Neural cell (in vitro differentiated cells): Measurements from ENCODE around the gene AFMID. TPM values are rescaled to one million over a fixed set of nuclear protein-coding genes. Genes with fewer than 3 reads are reported as not detected.

ENCODE experiments used
- H2AFZ ChIP-seq: fragments of 200-600, 300-800 bp; sonication (generic), shearing (Covaris generic); 2 replicates; pipeline ENCODE4 v1.6.0; 2014; ENCODE audit warnings: low read depth, mild to moderate bottlenecking, antibody characterized with exemption, low read length, moderate library complexity
- H3F3A ChIP-seq: fragments of 200-600 bp; shearing (Covaris generic); 2 replicates; pipeline ENCODE4 v1.6.1; 2016; ENCODE audit warnings: mild to moderate bottlenecking, moderate library complexity, mixed read lengths, antibody characterized with exemption, low read length; ENCODE audit not compliant: insufficient read depth, poor library complexity, severe bottlenecking
- H3K27ac ChIP-seq: fragments of 200-600, 300-800 bp; sonication (generic), shearing (Covaris generic); 2 replicates; pipeline ENCODE4 v1.5.1; 2014; ENCODE audit warnings: mild to moderate bottlenecking, low read length, moderate library complexity
- H3K27me3 ChIP-seq: fragments of 300-800, 200-600 bp; sonication (generic), shearing (Covaris generic); 2 replicates; pipeline ENCODE4 v1.6.0; 2014; ENCODE audit warnings: mild to moderate bottlenecking, low read depth, low read length, moderate library complexity; ENCODE audit not compliant: insufficient read depth
- H3K36me3 ChIP-seq: fragments of 300-800, 200-600 bp; sonication (generic), shearing (Covaris generic); 2 replicates; pipeline ENCODE4 v1.5.1; 2014; ENCODE audit warnings: mild to moderate bottlenecking, antibody characterized with exemption, low read length, moderate library complexity; ENCODE audit not compliant: insufficient read depth
- H3K4me2 ChIP-seq: fragments of 300-800, 200-600 bp; sonication (generic), shearing (Covaris generic); 2 replicates; pipeline ENCODE4 v1.6.0; 2014; ENCODE audit warnings: mild to moderate bottlenecking, low read length
- H3K4me3 ChIP-seq: fragments of 300-800, 200-600 bp; sonication (generic), shearing (Covaris generic); 2 replicates; pipeline ENCODE4 v1.5.1; 2014; ENCODE audit warnings: mild to moderate bottlenecking, low read length, moderate library complexity
- H3K79me2 ChIP-seq: fragments of 200-600 bp; shearing (Covaris generic); replicated peaks from 2 replicates; pipeline ENCODE4 v1.6.0; 2014; ENCODE audit warnings: mild to moderate bottlenecking, low read length, moderate library complexity; ENCODE audit not compliant: insufficient read depth
- H3K9ac ChIP-seq: fragments of 300-800, 200-600 bp; sonication (generic), shearing (Covaris generic); 2 replicates; pipeline ENCODE4 v1.6.1; 2016; ENCODE audit warnings: mild to moderate bottlenecking, low read length, mixed read lengths
- H3K9me2 ChIP-seq: fragments of 200-600 bp; shearing (Covaris generic); 2 replicates; pipeline ENCODE4 v1.6.1; 2016; ENCODE audit warnings: mild to moderate bottlenecking, low read length, mixed read lengths; ENCODE audit not compliant: insufficient read depth
- H3K9me3 ChIP-seq: fragments of 200-600, 300-800 bp; sonication (generic), shearing (Covaris generic); 2 replicates; pipeline ENCODE4 v1.6.1; 2016; ENCODE audit warnings: mild to moderate bottlenecking, mixed run types, low read length, moderate library complexity, mixed read lengths
- H4K20me1 ChIP-seq: fragments of 200-600 bp; shearing (Covaris generic); 2 replicates; pipeline ENCODE4 v1.6.1; 2016; ENCODE audit warnings: mild to moderate bottlenecking, mixed run types; ENCODE audit not compliant: insufficient read depth
- EP300 ChIP-seq: fragments of 450-650 bp; conservative IDR thresholded peaks from 2 replicates; pipeline ENCODE4 v1.6.1; 2014; ENCODE audit warnings: antibody characterized with exemption, mild to moderate bottlenecking, moderate library complexity; ENCODE audit not compliant: poor library complexity, severe bottlenecking
- EZH2 ChIP-seq: fragments of 200-600, 300-800 bp; shearing (Covaris generic), sonication (generic); IDR thresholded peaks from 2 replicates; pipeline ENCODE4 v1.6.1; 2014; ENCODE audit warnings: antibody characterized with exemption, low read length, borderline replicate concordance, mild to moderate bottlenecking; ENCODE audit not compliant: insufficient read depth, poor library complexity, severe bottlenecking
- MXI1 ChIP-seq: fragments of 450-650 bp; conservative IDR thresholded peaks from 2 replicates; pipeline ENCODE4 v1.6.1; 2014; ENCODE audit warnings: antibody characterized with exemption, mild to moderate bottlenecking; ENCODE audit not compliant: poor library complexity, severe bottlenecking
- POLR2AphosphoS5 ChIP-seq: IDR thresholded peaks from 2 replicates; pipeline ENCODE4 v1.6.1; 2012
- RAD21 ChIP-seq: fragments of 450-650 bp; conservative IDR thresholded peaks from 2 replicates; pipeline ENCODE4 v1.6.1; 2014; ENCODE audit warnings: antibody characterized with exemption, mild to moderate bottlenecking, moderate library complexity
- SMC3 ChIP-seq: fragments of 450-650 bp; conservative IDR thresholded peaks from 2 replicates; pipeline ENCODE4 v1.6.1; 2014; ENCODE audit warnings: antibody characterized with exemption, mild to moderate bottlenecking, moderate library complexity; ENCODE audit not compliant: poor library complexity
- TAF1 ChIP-seq: IDR thresholded peaks from 2 replicates; pipeline ENCODE4 v1.6.1; 2012; ENCODE audit warnings: low read depth
- polyA plus RNA-seq: library from polyadenylated mRNA; depleted of rRNA; stranded (reverse); fragments of >200 nt; gene quantifications from 2 replicates; pipeline ENCODE4 v1.2.3, GENCODE V29; 2014
- TF ChIP-seq, protein P1 (sequence below): fragments of 450-650 bp; IDR thresholded peaks from 2 replicates; pipeline ENCODE4 v1.5.1; 2014; ENCODE audit warnings: antibody characterized with exemption, mild to moderate bottlenecking, moderate library complexity; ENCODE audit not compliant: poor library complexity, severe bottlenecking
- TF ChIP-seq, protein P2 (sequence below): IDR thresholded peaks from 2 replicates; pipeline ENCODE4 v1.6.1; 2012; ENCODE audit warnings: borderline replicate concordance

The AFMID gene
- polyA plus RNA-seq, 1 donor from 2014 or later: 15.8 TPM

DNA sequence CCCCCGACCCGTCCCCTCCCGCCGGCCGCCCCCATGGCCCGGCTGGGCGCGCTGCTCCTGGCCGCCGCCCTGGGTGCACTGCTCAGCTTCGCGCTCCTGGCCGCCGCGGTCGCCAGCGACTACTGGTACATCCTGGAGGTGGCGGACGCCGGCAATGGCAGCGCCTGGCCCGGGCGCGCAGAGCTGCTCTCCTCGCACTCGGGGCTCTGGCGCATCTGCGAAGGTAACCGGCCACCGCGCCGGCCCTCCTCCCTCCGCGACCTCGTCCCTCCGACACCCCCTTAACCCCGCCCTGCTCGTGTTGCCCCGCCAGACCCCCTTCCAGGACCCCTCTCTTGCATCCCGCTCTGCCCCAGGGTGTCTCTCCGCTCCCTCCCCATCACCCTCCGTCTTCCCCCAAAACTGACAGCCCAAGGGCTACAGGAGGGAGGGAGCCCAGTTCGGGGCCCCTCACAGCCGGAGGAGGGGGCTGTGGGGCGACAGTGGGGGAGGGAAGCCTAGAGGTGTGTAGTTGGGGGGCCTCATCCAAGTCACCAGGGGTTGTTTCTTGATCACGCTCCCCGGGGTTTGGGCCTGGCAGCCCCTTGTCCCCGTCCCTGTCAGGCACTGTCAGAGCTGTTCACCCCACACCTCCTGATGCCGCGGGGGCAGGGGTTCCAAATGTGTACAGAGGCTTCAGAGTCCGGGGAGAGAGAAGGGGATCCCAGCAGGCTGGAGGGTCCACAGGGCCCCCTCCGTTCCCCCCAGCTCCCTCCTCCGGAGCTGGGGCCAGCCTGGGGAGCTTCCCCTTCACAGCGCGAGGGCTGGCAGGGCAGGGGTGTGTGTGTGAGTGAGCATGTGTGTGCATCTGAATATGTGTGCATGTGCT, 45.1 kb downstream of the AFMID start (continued):
- no peak for TF ChIP-seq EZH2
- no peak for TF ChIP-seq EP300

DNA sequence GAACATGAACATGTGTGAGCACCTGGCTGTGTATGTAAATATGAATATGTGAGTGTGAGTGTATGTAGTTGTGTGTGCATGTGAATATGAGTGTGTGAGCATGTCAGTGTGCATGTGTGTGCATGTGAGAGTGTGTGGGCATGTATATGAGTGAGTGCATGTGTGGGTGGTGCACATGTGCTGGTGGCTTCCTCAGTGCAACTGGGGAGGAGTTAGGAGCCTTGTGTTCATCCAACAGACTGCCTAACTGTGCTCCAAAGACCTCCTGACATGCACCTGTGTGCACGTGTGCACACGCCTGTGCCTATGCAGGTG, 45.7 kb downstream of the AFMID start:
- no peaks in the 10 kb centered on the region for H3K79me2 ChIP-seq
- no peak overlapping the region for H3K4me2 ChIP-seq
- no peak overlapping the region for H3K9ac ChIP-seq

DNA sequence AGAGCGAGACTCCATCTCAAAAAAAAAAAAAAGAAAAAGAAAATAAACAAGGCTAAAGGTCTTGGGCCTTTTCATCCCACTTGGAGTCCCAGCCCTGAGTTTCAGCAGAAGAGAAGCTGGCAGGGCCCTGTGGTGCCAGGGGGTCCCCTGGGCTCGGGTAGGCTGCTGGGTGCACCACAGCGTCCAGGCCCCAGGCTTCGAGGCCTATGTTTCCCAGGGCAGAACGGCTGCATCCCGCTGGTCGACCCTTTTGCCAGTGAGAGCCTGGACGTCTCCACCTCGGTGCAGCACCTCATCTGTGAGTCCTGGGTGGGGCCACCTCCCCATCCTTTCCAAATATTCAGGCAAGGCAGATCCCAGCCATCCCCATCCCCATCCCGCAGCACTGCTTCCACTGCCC, 46.5 kb downstream of the AFMID start:
- no peaks in the 10 kb centered on the region for H3K79me2 ChIP-seq
- H3K9ac ChIP-seq: no peak overlapping the region
- no peaks in the 10 kb centered on the region for H3K9me2 ChIP-seq
- TF ChIP-seq MXI1: no peak
- TF ChIP-seq, protein P1, sequence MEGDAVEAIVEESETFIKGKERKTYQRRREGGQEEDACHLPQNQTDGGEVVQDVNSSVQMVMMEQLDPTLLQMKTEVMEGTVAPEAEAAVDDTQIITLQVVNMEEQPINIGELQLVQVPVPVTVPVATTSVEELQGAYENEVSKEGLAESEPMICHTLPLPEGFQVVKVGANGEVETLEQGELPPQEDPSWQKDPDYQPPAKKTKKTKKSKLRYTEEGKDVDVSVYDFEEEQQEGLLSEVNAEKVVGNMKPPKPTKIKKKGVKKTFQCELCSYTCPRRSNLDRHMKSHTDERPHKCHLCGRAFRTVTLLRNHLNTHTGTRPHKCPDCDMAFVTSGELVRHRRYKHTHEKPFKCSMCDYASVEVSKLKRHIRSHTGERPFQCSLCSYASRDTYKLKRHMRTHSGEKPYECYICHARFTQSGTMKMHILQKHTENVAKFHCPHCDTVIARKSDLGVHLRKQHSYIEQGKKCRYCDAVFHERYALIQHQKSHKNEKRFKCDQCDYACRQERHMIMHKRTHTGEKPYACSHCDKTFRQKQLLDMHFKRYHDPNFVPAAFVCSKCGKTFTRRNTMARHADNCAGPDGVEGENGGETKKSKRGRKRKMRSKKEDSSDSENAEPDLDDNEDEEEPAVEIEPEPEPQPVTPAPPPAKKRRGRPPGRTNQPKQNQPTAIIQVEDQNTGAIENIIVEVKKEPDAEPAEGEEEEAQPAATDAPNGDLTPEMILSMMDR: no peak
- no peak for TF ChIP-seq EZH2
- no peak for TF ChIP-seq EP300
- TF ChIP-seq POLR2AphosphoS5: no peak
- TF ChIP-seq, protein P2, sequence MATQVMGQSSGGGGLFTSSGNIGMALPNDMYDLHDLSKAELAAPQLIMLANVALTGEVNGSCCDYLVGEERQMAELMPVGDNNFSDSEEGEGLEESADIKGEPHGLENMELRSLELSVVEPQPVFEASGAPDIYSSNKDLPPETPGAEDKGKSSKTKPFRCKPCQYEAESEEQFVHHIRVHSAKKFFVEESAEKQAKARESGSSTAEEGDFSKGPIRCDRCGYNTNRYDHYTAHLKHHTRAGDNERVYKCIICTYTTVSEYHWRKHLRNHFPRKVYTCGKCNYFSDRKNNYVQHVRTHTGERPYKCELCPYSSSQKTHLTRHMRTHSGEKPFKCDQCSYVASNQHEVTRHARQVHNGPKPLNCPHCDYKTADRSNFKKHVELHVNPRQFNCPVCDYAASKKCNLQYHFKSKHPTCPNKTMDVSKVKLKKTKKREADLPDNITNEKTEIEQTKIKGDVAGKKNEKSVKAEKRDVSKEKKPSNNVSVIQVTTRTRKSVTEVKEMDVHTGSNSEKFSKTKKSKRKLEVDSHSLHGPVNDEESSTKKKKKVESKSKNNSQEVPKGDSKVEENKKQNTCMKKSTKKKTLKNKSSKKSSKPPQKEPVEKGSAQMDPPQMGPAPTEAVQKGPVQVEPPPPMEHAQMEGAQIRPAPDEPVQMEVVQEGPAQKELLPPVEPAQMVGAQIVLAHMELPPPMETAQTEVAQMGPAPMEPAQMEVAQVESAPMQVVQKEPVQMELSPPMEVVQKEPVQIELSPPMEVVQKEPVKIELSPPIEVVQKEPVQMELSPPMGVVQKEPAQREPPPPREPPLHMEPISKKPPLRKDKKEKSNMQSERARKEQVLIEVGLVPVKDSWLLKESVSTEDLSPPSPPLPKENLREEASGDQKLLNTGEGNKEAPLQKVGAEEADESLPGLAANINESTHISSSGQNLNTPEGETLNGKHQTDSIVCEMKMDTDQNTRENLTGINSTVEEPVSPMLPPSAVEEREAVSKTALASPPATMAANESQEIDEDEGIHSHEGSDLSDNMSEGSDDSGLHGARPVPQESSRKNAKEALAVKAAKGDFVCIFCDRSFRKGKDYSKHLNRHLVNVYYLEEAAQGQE: no peak
- TF ChIP-seq TAF1: no peak
- no peak for TF ChIP-seq SMC3
- no peak for TF ChIP-seq RAD21
- H3K4me3 ChIP-seq: no peak overlapping the region
- no peaks in the 10 kb centered on the region for H3F3A ChIP-seq
- H3K9me3 ChIP-seq: no peaks in the 10 kb centered on the region
- no peaks in the 10 kb centered on the region for H3K36me3 ChIP-seq
- H3K4me2 ChIP-seq: no peak overlapping the region
- H3K27ac ChIP-seq: no peak overlapping the region
- no peaks in the 10 kb centered on the region for H4K20me1 ChIP-seq
- H2AFZ ChIP-seq: no peak overlapping the region
- peaks cover 29% of the 10 kb centered on the region for H3K27me3 ChIP-seq

More for the DNA sequence above, 45.7 kb downstream of the AFMID start:
- H4K20me1 ChIP-seq: no peaks in the 10 kb centered on the region
- H3K4me3 ChIP-seq: no peak overlapping the region
- H3K27ac ChIP-seq: no peak overlapping the region
- H3K9me3 ChIP-seq: no peaks in the 10 kb centered on the region
- no peaks in the 10 kb centered on the region for H3K36me3 ChIP-seq
- H3K9me2 ChIP-seq: no peaks in the 10 kb centered on the region
- no peaks in the 10 kb centered on the region for H3F3A ChIP-seq
- H3K27me3 ChIP-seq: peaks cover 29% of the 10 kb centered on the region
- no peak overlapping the region for H2AFZ ChIP-seq
- TF ChIP-seq, protein P2: no peak
- TF ChIP-seq EZH2 (no peak), TAF1 (no peak), POLR2AphosphoS5 (no peak), RAD21 (no peak)
